NCI-H82 treated with DMSO at 0.1 percent for 48 hours (cell line): ENCODE measurements around the gene RPL31.

Experiments
- DNase-seq: peaks from one replicate; lab custom pipeline; 2025; ENCODE audit not compliant: unreplicated experiment; lab: John Stamatoyannopoulos, UW

The RPL31 gene

DNA sequence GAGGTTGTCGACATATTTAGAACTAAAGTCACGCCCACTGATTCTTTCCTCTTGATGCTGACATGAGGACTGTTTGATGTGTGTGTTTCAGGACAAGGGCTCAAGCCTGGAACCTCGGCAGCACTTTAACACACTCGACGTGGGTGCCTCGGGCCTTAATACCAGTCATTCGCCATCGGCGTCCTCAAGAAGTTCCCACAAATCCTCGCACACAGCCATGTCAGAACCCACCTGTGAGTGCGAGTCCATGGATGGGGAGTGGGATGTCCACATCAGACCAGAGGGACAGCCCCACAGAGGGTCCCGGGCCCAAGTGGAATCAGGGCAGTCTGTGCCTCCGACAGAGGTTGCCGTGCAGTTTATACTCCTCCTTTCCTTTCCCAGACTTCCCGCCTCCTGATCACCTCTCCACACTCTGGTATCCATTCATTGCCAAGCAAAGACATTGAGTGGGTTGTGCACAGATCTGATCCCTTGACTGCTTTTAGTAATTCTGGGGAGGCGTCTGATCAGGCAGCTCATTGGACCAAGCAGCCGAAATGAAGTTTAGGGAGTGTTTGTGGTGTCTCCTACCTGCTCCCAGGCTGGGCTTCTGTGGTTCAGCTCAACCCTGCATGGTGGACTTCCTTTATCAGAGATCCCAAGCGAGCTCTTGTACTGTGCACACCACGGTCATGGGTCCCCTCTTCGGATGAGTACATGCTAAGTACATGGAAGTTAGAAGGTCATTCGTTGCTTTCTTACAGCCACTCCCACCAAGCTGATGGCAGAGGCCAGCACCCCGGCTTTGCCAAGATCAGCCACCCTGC lies 27.2 kb upstream of the RPL31 start:
- DNase-seq: no peak

DNA sequence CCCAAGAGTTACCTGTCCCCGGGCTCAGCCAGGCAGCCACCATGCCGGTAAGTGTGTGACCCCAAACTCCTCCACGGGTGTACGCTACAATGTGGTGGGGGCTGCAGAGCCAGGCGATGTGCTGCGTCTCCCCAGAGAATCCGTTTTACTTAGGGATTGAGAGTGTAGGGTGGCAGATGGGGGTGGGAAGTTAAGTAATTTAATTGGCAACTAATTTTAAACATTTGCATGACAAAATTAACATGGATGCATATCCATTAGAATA lies 26.6 kb upstream of the RPL31 start:
- DNase-seq: no peak

GRCh38 chr2:100976061-100976460 lies 26.0 kb upstream of the RPL31 start:
- DNase-seq: no peak

GRCh38 chr2:100976645-100977391 lies 25.3 kb upstream of the RPL31 start:
- no peak for DNase-seq

DNA sequence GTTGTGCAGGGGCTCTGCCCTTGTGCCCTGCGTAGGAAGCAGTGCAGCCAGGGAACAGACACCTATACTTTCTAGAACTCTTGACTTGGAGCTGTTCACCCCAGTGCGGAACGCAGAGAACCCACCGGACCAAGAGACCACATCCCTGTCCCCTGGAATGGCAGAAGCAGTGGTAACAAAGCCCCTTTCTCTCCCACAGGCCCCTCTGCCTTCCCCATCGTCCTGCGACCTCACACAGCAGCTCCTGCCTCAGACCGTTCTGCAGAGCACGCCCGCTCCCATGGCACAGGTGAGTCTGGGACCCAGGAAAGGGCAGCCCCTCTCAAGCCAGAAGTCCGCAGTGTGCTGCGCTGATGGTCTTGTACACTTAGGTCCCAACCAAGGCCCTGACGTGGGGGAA lies 24.6 kb upstream of the RPL31 start:
- DNase-seq: no peak

DNA sequence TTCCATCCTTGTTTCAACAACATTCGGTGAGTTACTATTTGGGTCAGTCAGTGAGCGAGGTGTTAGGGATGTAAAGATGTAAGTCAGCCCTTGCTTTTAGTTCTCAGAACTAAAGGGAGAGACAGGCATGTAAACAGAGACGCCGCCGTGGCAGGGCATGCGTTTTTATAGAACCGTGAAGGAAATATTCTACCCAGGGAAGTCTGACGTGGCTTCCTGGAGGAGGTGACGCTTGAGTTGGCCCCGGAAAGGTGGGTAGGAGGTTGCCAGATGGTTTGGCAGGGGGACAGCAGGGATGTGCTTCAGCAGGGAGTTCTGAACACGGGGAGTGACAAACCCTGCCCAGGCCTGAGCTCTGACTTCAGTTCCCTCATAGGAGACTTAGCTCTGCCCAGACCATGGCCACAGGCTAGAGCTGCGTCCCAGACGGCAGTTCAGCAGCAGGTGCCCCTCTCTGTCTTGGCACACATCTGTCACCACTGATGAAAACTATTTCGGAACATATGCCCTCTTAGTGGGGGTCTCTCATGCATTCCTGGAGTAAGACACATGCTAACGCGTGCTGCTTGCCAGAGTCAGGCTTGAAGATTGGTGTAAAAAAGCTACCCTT lies 23.4 kb upstream of the RPL31 start:
- no peak for DNase-seq

- no peak for DNase-seq
These were observed 22.0 kb upstream of the RPL31 start for GRCh38 chr2:100980046-100980445.

DNA sequence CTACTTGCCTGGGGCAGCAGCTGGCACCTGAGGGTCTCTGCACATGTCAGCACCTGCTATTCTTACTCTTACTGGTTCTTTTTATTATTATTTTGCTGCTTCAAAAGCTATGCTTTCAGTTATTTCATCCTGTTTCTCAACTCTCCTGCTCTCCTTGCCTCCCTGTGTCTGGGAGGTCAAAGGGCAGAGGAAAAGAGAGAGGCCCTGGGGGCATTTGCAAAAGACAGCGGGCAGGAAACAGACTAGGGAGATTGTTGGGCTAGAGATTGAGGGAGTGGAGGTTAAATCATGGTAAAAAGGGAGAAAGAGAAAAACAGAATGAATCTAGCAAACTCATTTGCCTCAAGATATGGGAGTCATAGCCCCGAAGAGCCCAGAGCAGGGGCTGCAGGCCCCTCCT lies 21.1 kb upstream of the RPL31 start:
- no peak for DNase-seq

DNA sequence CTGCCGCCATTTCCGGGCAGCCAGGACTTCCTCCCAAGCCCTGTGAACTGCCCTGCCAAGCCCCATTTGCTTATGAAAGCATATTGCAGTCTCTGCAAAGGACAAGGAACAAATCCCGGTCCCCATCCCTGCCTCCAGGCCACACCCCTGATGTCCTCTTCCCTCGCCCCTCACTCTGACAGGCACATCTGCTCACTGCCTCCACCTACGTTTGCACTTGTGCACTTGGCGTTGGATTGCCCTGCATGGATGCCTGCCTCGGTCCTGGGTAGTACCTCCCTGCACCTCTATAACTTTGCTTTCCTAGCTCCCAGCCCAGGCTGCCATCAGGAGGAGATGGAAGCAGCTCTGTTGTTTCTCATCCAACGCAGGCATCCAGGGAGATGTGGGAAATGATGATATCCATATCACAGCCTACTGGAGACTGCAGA lies 19.6 kb upstream of the RPL31 start:
- DNase-seq: no peak

- DNase-seq: no peak
These were observed 18.9 kb upstream of the RPL31 start for GRCh38 chr2:100983201-100983600.

DNA sequence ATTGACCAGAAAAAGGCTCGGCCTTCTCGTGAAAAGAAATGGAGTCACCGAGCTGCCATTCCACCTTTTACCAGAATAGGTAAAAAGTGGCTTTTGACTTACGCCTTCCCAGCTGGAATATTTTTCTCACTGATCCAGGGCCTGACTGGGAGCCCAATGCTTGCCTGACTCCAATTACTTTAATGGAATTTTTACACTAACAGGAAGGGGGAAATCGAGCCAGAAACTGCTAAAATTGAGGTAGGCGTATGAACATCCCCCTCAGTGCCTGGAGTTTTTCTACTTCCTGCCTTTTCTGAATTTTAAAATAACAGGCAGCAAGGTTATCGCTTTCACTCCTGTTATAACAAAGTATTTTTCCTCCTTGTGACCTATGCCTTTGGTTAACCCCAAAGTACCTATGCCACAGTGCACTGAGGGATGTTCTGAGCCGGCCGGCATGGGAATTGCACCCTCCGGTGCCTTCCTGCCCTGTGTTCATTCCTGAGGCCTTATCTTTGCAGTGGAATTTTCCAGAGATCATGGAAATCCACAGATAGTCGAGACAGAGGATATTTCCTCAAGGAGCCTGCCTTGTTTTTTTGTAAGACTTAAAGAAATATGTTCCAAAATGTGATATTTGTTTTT lies 18.3 kb upstream of the RPL31 start:
- DNase-seq: no peak

DNA sequence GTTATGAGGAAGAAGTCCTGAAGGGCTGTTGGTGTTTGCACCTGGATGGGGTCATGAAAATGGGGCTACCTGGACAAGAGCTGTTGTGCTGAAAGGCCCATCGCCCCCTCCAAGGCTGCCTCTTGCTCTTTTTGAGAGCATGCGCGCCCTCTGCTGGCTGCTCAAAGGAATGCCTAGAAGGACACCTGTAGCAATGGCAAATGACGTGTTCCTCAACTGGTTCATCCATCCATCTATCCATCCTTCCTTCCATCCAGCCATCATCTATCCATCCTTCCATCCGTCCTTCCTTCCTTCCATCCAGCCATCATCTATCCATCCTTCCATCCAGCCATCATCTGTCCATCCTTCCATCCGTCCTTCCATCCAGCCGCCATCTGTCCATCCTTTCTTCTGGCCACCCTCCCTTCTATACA lies 17.2 kb upstream of the RPL31 start:
- peak; percentile 3 for DNase-seq

DNA sequence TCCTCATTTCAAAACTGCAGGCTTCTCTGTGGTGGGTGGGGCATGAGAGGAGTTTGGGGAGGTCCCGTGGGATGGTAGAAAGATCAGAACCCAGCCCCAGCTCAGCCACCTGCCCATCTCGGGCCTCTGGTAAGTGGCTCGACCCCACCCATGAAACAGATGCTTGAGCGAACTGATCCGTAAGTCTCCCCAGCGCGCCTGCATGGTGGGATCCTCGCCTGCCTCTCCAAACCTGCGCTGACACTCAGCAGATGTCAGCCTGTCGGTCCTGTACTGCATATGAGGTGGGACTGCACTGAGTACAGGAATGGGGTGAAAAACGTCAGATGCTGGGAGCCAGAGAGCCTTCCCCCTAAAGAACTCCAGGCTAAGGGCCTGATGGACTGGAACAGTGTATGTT lies 15.9 kb upstream of the RPL31 start:
- no peak for DNase-seq

DNA sequence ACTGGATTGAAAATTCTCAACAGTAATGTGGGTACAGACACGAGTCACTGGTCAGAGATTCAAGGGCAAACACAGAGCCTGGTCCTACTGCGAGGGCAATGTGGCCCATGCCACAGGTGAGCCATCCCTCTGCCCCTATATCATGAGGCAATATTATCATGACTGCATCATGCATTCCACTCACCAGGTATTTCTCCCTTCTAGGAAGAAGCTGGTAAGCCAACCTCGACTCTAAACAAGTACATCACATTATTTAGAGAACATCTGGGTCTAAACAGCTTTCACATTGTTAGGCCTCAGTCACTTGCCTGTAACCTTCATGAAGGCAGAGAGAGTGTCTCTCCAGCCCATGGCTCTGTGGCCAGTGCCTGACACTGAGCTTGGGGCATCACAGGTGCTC lies 14.6 kb upstream of the RPL31 start:
- no peak for DNase-seq

- DNase-seq: no peak
These were observed 14.1 kb upstream of the RPL31 start for GRCh38 chr2:100987974-100988373.

DNA sequence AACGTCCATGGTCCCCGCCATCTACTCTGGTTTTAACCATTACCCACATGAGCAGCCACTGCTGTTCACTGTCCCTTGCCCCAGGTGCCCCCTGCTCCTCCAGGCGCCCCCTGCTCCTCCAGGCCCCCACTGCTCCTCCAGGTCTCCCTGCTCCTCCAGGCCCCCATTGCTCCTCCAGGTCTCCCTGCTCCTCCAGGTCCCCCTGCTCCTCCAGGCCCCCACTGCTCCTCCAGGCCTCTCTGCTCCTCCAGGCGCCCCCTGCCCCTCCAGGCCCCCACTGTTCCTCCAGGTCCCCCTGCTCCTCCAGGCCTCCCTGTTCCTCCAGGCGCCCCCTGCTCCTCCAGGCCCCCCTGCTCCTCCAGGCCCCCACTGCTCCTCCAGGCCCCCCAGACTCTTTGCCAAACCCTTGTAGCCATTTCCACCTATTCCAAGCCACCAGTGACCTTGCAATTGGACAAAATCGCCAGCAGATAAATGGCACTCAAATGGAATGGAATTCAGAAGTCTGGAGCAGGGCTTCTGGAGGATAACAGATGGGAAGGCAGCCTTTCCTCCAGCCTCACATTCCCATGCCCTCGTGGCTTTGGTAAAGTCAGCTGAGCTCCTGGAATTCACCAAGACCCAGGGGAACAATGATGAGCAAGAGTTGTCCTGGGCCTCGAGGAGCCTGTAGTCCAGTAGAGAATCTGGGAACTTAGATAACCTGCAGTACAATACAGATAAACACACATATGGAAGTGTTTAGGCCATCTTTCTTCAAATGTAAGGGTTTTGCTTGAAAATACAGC lies 13.3 kb upstream of the RPL31 start:
- no peak for DNase-seq

- DNase-seq: no peak
These were observed 12.4 kb upstream of the RPL31 start for GRCh38 chr2:100989666-100990065.

- no peak for DNase-seq
These were observed 11.9 kb upstream of the RPL31 start for GRCh38 chr2:100990166-100990565.

GRCh38 chr2:100990650-100991403 lies 11.3 kb upstream of the RPL31 start:
- no peak for DNase-seq

DNA sequence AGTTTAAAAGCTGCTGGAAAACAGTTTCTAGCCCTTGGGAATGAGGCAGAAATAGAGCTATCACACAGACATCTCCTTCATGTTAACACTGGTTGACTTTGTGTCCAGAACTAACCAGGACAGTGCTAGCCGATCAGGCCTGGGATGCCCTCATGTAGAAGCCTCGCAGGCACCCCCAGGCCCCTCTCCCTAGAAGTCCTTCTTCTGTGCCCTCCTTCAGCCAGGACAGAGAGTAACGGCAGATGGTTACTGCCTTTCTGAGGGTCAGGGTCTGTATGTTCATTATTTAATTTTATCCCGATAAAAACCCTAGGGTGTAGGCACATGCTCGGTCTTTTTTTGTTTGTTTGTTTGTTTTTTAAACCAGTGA lies 10.7 kb upstream of the RPL31 start:
- DNase-seq: no peak
